Measurements from ENCODE around the gene FGF1.

FGF1 gene

GRCh38 chr5:142694092-142694856, 8.4 kb upstream of the FGF1 start:
- DNase-seq = no peak

- DNase-seq = no peak
These were observed 6.5 kb upstream of the FGF1 start for GRCh38 chr5:142692321-142692894.

GRCh38 chr5:142690667-142691066, 4.8 kb upstream of the FGF1 start:
- no peak for DNase-seq

- no peak for DNase-seq
These were observed 3.2 kb upstream of the FGF1 start for GRCh38 chr5:142689081-142689480.

- no peak for DNase-seq
These were observed 2.5 kb upstream of the FGF1 start for GRCh38 chr5:142688281-142688989.

GRCh38 chr5:142686968-142687367, 1.1 kb upstream of the FGF1 start:
- DNase-seq = no peak

- DNase-seq = no peak
These were observed 382 bp upstream of the FGF1 start for GRCh38 chr5:142686210-142686734.

- no peak for DNase-seq
These were observed 1.3 kb downstream of the FGF1 start for GRCh38 chr5:142684508-142685041.

GRCh38 chr5:142683881-142684505, 1.9 kb downstream of the FGF1 start:
- DNase-seq = no peak

GRCh38 chr5:142683116-142683515, 2.8 kb downstream of the FGF1 start:
- no peak for DNase-seq

- DNase-seq = no peak
These were observed 5.2 kb downstream of the FGF1 start for GRCh38 chr5:142680605-142681259.

- DNase-seq = no peak
These were observed 6.1 kb downstream of the FGF1 start for GRCh38 chr5:142679744-142680143.

- no peak for DNase-seq
These were observed 7.4 kb downstream of the FGF1 start for GRCh38 chr5:142678529-142678928.

GRCh38 chr5:142677198-142677597, 8.7 kb downstream of the FGF1 start:
- DNase-seq = no peak

- no peak for DNase-seq
These were observed 9.6 kb downstream of the FGF1 start for GRCh38 chr5:142676318-142676717.

GRCh38 chr5:142674531-142675469, 11.1 kb downstream of the FGF1 start:
- DNase-seq = no peak

GRCh38 chr5:142671801-142672200, 14.1 kb downstream of the FGF1 start:
- no peak for DNase-seq

- DNase-seq = no peak
These were observed 14.6 kb downstream of the FGF1 start for GRCh38 chr5:142671266-142671665.

- DNase-seq = no peak
These were observed 15.1 kb downstream of the FGF1 start for GRCh38 chr5:142670804-142671203.

- no peak for DNase-seq
These were observed 16.4 kb downstream of the FGF1 start for GRCh38 chr5:142669477-142669876.

- DNase-seq = no peak
These were observed 17.6 kb downstream of the FGF1 start for GRCh38 chr5:142668336-142668735.

All from NCI-H2081 treated with DMSO at 0.1 percent for 48 hours (cell line).